Peyer's patch (tissue), 4 donors: ENCODE results near the gene RALGPS1. TPM values are rescaled to one million over a fixed set of nuclear protein-coding genes. Genes with fewer than 3 reads are reported as not detected.

Source experiments
- DNase-seq, 3 donors: peaks; one replicate each; pipeline ENCODE4 v3.0.0-alpha.2; 2017 to 2019
- H3K27ac ChIP-seq, 4 donors: fragments of 200-600 bp; sonication (generic); one replicate each; pipeline ENCODE4 v1.5.1; 2016 to 2019
- H3K27me3 ChIP-seq, 2 donors: fragments of 200-600 bp; sonication (generic); one replicate each; pipeline ENCODE4 v1.5.1; 2019
- H3K36me3 ChIP-seq, 3 donors: fragments of 200-600 bp; sonication (generic); one replicate each; pipeline ENCODE4 v1.5.1; 2016 to 2019
- H3K4me1 ChIP-seq, 4 donors: fragments of 200-600 bp; sonication (generic); one replicate each; pipeline ENCODE4 v1.5.1; 2016 to 2019
- H3K4me3 ChIP-seq, 4 donors: fragments of 200-600 bp; sonication (generic); 1 replicate in 3 of 4; 2 replicates in 1 of 4; pipeline ENCODE4 v1.5.1; 2016 to 2019; ENCODE audit warnings: mild to moderate bottlenecking in 1 of 4
- H3K9me3 ChIP-seq, 4 donors: fragments of 200-600 bp; sonication (generic); one replicate each; pipeline ENCODE4 v1.5.1; 2016 to 2019; ENCODE audit warnings: mild to moderate bottlenecking in 1 of 4
- CTCF ChIP-seq, 6 experiments: fragments of 450-650 bp in 4 of 6; fragments of 200-600 bp in 2 of 6; sonication (generic) in 1 of 6; IDR thresholded peaks; one replicate each; pipeline ENCODE4 v1.5.1; 2017 to 2019; ENCODE audit warnings: antibody characterized with exemption in 6 of 6, mild to moderate bottlenecking in 3 of 6, moderate library complexity in 1 of 6
- POLR2A ChIP-seq, 2 donors: fragments of 450-650 bp; IDR thresholded peaks; one replicate each; pipeline ENCODE4 v1.5.1; 2017; ENCODE audit warnings: antibody characterized with exemption in 2 of 2, mild to moderate bottlenecking in 2 of 2, moderate library complexity in 2 of 2
- total RNA-seq, 4 donors: library from RNA; depleted of rRNA; stranded (reverse); fragments of >200 nt; gene quantifications; one replicate each; pipeline ENCODE4 v1.1.0, GENCODE V29; 2016

RALGPS1 gene
- total RNA-seq, 4 donors from 2014 or later: 38.8 to 158 (median 141) TPM

- no peak for DNase-seq
- no peak overlapping the region for H3K4me3 ChIP-seq
- H3K9me3 ChIP-seq: no peaks in the 10 kb centered on the region
- H3K36me3 ChIP-seq: peaks cover 0 to 27% (median 0%) of the 10 kb centered on the region in 3 donors
- H3K4me1 ChIP-seq: no peaks in the 10 kb centered on the region
- H3K27ac ChIP-seq: peak overlapping the region in 1 of 4 donors; percentile 17
- TF ChIP-seq CTCF (IDR thresholded peaks at IDR 0.05) (no peak), POLR2A (IDR thresholded peaks at IDR 0.05) (no peak)
- H3K27me3 ChIP-seq: no peaks in the 10 kb centered on the region
Measured at GRCh38 chr9:127098916-127099553, 184.5 kb downstream of the RALGPS1 start.

- no peaks in the 10 kb centered on the region for H3K9me3 ChIP-seq
- no peak for DNase-seq
- TF ChIP-seq POLR2A (IDR thresholded peaks at IDR 0.05): no peak
- no peak for TF ChIP-seq CTCF (IDR thresholded peaks at IDR 0.05)
- peak overlapping the region in 1 of 4 donors; percentile 17 for H3K27ac ChIP-seq
- no peaks in the 10 kb centered on the region for H3K4me1 ChIP-seq
- no peaks in the 10 kb centered on the region for H3K27me3 ChIP-seq
- no peak overlapping the region for H3K4me3 ChIP-seq
- peaks cover 0 to 32% (median 0%) of the 10 kb centered on the region in 3 donors for H3K36me3 ChIP-seq
Measured at GRCh38 chr9:127099664-127100063, 185.1 kb downstream of the RALGPS1 start.

GRCh38 chr9:127102176-127102575 lies 187.6 kb downstream of the RALGPS1 start:
- Histone ChIP-seq H3K4me1 (no peaks in the 10 kb centered on the region), H3K36me3 (peaks cover 0 to 22% (median 0%) of the 10 kb centered on the region in 3 donors), H3K27ac (no peak overlapping the region), H3K4me3 (no peak overlapping the region), H3K27me3 (no peaks in the 10 kb centered on the region), H3K9me3 (no peaks in the 10 kb centered on the region)
- DNase-seq: no peak
- TF ChIP-seq POLR2A (IDR thresholded peaks at IDR 0.05) (no peak), CTCF (IDR thresholded peaks at IDR 0.05) (no peak)

GRCh38 chr9:127102788-127103187 lies 188.2 kb downstream of the RALGPS1 start:
- Histone ChIP-seq H3K27me3 (no peaks in the 10 kb centered on the region), H3K4me3 (no peak overlapping the region), H3K4me1 (no peaks in the 10 kb centered on the region), H3K27ac (no peak overlapping the region), H3K9me3 (no peaks in the 10 kb centered on the region), H3K36me3 (peaks cover 0 to 19% (median 0%) of the 10 kb centered on the region in 3 donors)
- no peak for DNase-seq
- TF ChIP-seq CTCF (IDR thresholded peaks at IDR 0.05) (no peak), POLR2A (IDR thresholded peaks at IDR 0.05) (no peak)

- no peaks in the 10 kb centered on the region for H3K27me3 ChIP-seq
- no peak for DNase-seq
- no peak for TF ChIP-seq POLR2A (IDR thresholded peaks at IDR 0.05)
- TF ChIP-seq CTCF (IDR thresholded peaks at IDR 0.05): no peak
- no peaks in the 10 kb centered on the region for H3K9me3 ChIP-seq
- H3K4me1 ChIP-seq: no peaks in the 10 kb centered on the region
- peaks cover 0 to 16% (median 0%) of the 10 kb centered on the region in 3 donors for H3K36me3 ChIP-seq
- no peak overlapping the region for H3K4me3 ChIP-seq
- H3K27ac ChIP-seq: peak overlapping the region in 1 of 4 donors; percentile 13
Measured at GRCh38 chr9:127104581-127105311, 190.2 kb downstream of the RALGPS1 start.
